Lower leg skin (tissue), 4 donors: ENCODE measurements around the gene WDR33. TPM values are rescaled to one million over a fixed set of nuclear protein-coding genes. Genes with fewer than 3 reads are reported as not detected.
"Not testable (repeated sequence)": the region's sequence is repeated elsewhere in the genome, so short reads cannot be mapped to it uniquely, and the experiment has no call there.

Experiments used
- DNase-seq, 2 donors: peaks; one replicate each; pipeline ENCODE4 v3.0.0-alpha.2; 2019; ENCODE audit warnings: low spot score in 2 of 2
- H3K4me3 ChIP-seq: fragments of 200-600 bp; sonication (generic); 2 replicates; pipeline ENCODE4 v1.5.1; 2017; ENCODE audit warnings: mild to moderate bottlenecking, low read depth; ENCODE audit not compliant: poor library complexity, severe bottlenecking
- POLR2A ChIP-seq, 2 donors: fragments of 450-650 bp; IDR thresholded peaks; one replicate each; pipeline ENCODE4 v1.6.1; 2016 to 2017; ENCODE audit warnings: antibody characterized with exemption in 2 of 2, mild to moderate bottlenecking in 1 of 2, moderate library complexity in 1 of 2
- WGBS, 2 donors: methylation state at CpG; one replicate each; pipeline ENCODE4 v1.1.5; 2018; 5-methylcytosine and 5-hydroxymethylcytosine counted together
- intact Hi-C: fragments of 100-400 bp; cut with DNase I; formaldehyde crosslinking; loops from one replicate; pipeline ENCODE4 v1.15.0; 2023; ENCODE audit warnings: low total_unique reads
- total RNA-seq, 4 donors: library from RNA; depleted of rRNA; stranded (reverse); fragments of >200 nt; gene quantifications; one replicate each; pipeline ENCODE4 v1.1.0, GENCODE V29; 2016
- TF ChIP-seq, protein P1 (sequence below), 3 donors: fragments of 450-650 bp; IDR thresholded peaks; one replicate each; pipeline ENCODE4 v1.5.1; 2016; ENCODE audit warnings: antibody characterized with exemption in 3 of 3, mild to moderate bottlenecking in 3 of 3, moderate library complexity in 2 of 3

The WDR33 gene
- total RNA-seq, 4 donors from 2014 or later: 31.6 to 44.8 (median 32.5) TPM

- intact Hi-C loops: no loop called here
- TF ChIP-seq POLR2A (IDR thresholded peaks at IDR 0.05): no peak
- no peak for DNase-seq
- no peak overlapping the region for H3K4me3 ChIP-seq
These were observed 47.2 kb downstream of the WDR33 start for GRCh38 chr2:127763776-127764175.

DNA sequence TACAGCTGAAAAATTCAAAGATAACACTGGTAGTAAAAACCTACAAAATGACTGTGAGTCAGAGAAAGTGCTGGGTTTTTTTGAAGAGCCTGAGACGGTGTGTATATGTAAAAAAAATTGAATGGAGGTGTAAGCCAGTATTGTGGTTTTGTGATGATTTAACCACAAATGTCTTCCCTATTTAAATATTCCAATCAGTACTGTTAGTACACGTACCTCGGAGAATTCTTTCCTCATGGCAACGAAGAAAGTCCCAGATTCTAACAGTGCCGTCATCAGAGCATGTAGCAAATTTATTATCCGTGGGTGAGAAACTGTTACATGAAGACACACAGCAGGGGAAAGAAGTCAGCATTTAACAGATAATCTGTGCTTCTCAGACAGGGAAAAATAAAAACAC, 48.1 kb downstream of the WDR33 start:
- no peak overlapping the region for H3K4me3 ChIP-seq
- TF ChIP-seq POLR2A (IDR thresholded peaks at IDR 0.05): no peak
- TF ChIP-seq, protein P1, sequence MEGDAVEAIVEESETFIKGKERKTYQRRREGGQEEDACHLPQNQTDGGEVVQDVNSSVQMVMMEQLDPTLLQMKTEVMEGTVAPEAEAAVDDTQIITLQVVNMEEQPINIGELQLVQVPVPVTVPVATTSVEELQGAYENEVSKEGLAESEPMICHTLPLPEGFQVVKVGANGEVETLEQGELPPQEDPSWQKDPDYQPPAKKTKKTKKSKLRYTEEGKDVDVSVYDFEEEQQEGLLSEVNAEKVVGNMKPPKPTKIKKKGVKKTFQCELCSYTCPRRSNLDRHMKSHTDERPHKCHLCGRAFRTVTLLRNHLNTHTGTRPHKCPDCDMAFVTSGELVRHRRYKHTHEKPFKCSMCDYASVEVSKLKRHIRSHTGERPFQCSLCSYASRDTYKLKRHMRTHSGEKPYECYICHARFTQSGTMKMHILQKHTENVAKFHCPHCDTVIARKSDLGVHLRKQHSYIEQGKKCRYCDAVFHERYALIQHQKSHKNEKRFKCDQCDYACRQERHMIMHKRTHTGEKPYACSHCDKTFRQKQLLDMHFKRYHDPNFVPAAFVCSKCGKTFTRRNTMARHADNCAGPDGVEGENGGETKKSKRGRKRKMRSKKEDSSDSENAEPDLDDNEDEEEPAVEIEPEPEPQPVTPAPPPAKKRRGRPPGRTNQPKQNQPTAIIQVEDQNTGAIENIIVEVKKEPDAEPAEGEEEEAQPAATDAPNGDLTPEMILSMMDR (IDR thresholded peaks at IDR 0.05): no peak
- 80 to 86% methylated on average over 6 of the region's 6 CpGs for WGBS, 2 donors
- DNase-seq: no peak
- intact Hi-C loops: no loop called here

GRCh38 chr2:127762441-127762840, 48.5 kb downstream of the WDR33 start:
- H3K4me3 ChIP-seq: no peak overlapping the region
- WGBS, 2 donors: 93 to 95% methylated on average over 6 of the region's 6 CpGs
- no peak for DNase-seq
- intact Hi-C loops: no loop called here
- TF ChIP-seq, protein P1 (IDR thresholded peaks at IDR 0.05): no peak
- TF ChIP-seq POLR2A (IDR thresholded peaks at IDR 0.05): no peak

- no peak for DNase-seq
- TF ChIP-seq, protein P1 (IDR thresholded peaks at IDR 0.05): no peak
- TF ChIP-seq POLR2A (IDR thresholded peaks at IDR 0.05): no peak
- H3K4me3 ChIP-seq: no peak overlapping the region
- intact Hi-C loops: no loop called here
- WGBS, 2 donors: 96 to 99% methylated on average over 2 of the region's 2 CpGs
These were observed 51.0 kb downstream of the WDR33 start for GRCh38 chr2:127759931-127760330.

GRCh38 chr2:127754186-127754585, 56.8 kb downstream of the WDR33 start:
- no peak overlapping the region for H3K4me3 ChIP-seq
- intact Hi-C loops: no loop called here
- TF ChIP-seq, protein P1 (IDR thresholded peaks at IDR 0.05): no peak
- no peak for TF ChIP-seq POLR2A (IDR thresholded peaks at IDR 0.05)
- WGBS, 2 donors: 91 to 94% methylated on average over 8 of the region's 8 CpGs
- no peak for DNase-seq

- H3K4me3 ChIP-seq: no peak overlapping the region
- DNase-seq: no peak
- TF ChIP-seq POLR2A (IDR thresholded peaks at IDR 0.05): no peak
- TF ChIP-seq, protein P1 (IDR thresholded peaks at IDR 0.05): no peak
- intact Hi-C loops: no loop called here
These were observed 57.6 kb downstream of the WDR33 start for GRCh38 chr2:127753374-127753773.

- intact Hi-C loops, H3K4me3 ChIP-seq, DNase-seq: not testable (repeated sequence)
- 77 to 83% methylated on average over 5 of the region's 5 CpGs for WGBS, 2 donors
These were observed 61.4 kb downstream of the WDR33 start for GRCh38 chr2:127749537-127749936.
